SK-N-SH treated with all-trans-retinoic acid at 6 μM for 48 hours (cell line): ENCODE results near the gene SAMSN1.

Experiments
- ARNTL ChIP-seq: fragments of 450-650 bp; formaldehyde crosslinking; IDR thresholded peaks from 2 replicates; pipeline ENCODE4 v1.5.0; 2020; ENCODE audit warnings: low read depth, mild to moderate bottlenecking, moderate library complexity, borderline replicate concordance
- BACH2 ChIP-seq: fragments of 250-450 bp; sonication (Bioruptor Pico); IDR thresholded peaks from 2 replicates; pipeline ENCODE4 v1.9.0; 2021; ENCODE audit warnings: mild to moderate bottlenecking, borderline replicate concordance
- CREB5 ChIP-seq: fragments of 250-450 bp; sonication (Bioruptor Pico); IDR thresholded peaks from 2 replicates; pipeline ENCODE4 v1.5.1; 2020; ENCODE audit warnings: low read depth, mild to moderate bottlenecking, moderate library complexity
- CSRNP3 ChIP-seq: fragments of 250-450 bp; sonication (Bioruptor Pico); IDR thresholded peaks from 2 replicates; pipeline ENCODE4 v1.5.1; 2021; ENCODE audit warnings: mild to moderate bottlenecking, moderate library complexity
- ISL1 ChIP-seq: fragments of 250-450 bp; sonication (Bioruptor Pico); IDR thresholded peaks from 2 replicates; pipeline ENCODE4 v2.1.2; 2022; ENCODE audit warnings: mild to moderate bottlenecking, moderate library complexity
- PATZ1 ChIP-seq: fragments of 250-450 bp; sonication (Bioruptor Pico); IDR thresholded peaks from 2 replicates; pipeline ENCODE4 v1.8.0; 2020; ENCODE audit warnings: mild to moderate bottlenecking, moderate library complexity, borderline replicate concordance
- POU6F1 ChIP-seq: fragments of 250-450 bp; sonication (Bioruptor Pico); IDR thresholded peaks from 2 replicates; pipeline ENCODE4 v1.8.0; 2021; ENCODE audit warnings: low read depth, mild to moderate bottlenecking, moderate library complexity, borderline replicate concordance
- SNAI2 ChIP-seq: fragments of 250-450 bp; sonication (Bioruptor Pico); IDR thresholded peaks from 2 replicates; pipeline ENCODE4 v1.5.0; 2020; ENCODE audit warnings: mild to moderate bottlenecking, moderate library complexity
- TCF4 ChIP-seq: fragments of 250-450 bp; sonication (Bioruptor Pico); IDR thresholded peaks from 2 replicates; pipeline ENCODE4 v1.8.0; 2021; ENCODE audit warnings: mild to moderate bottlenecking, moderate library complexity, borderline replicate concordance
- ZFP30 ChIP-seq: fragments of 450-650 bp; formaldehyde crosslinking; IDR thresholded peaks from 2 replicates; pipeline ENCODE4 v1.5.0; 2022; ENCODE audit warnings: mild to moderate bottlenecking, moderate library complexity
- ZNF565 ChIP-seq: fragments of 450-650 bp; formaldehyde crosslinking; conservative IDR thresholded peaks from 2 replicates; pipeline ENCODE4 v1.5.0; 2020; ENCODE audit warnings: low read depth, mild to moderate bottlenecking, moderate library complexity
- ZNF8 ChIP-seq: fragments of 450-650 bp; formaldehyde crosslinking; IDR thresholded peaks from 2 replicates; pipeline ENCODE4 v1.5.0; 2020; ENCODE audit warnings: mild to moderate bottlenecking, moderate library complexity

GRCh38 chr21:14573244-14573643 lies 27.1 kb upstream of the SAMSN1 start:
- no peak for TF ChIP-seq PATZ1 (CRISPR knock-in tag)
- TF ChIP-seq ZNF565 (CRISPR knock-in tag): no peak
- no peak for TF ChIP-seq SNAI2 (CRISPR knock-in tag)
- TF ChIP-seq ARNTL: no peak
- TF ChIP-seq ZNF8: no peak
- no peak for TF ChIP-seq CREB5
- no peak for TF ChIP-seq ISL1 (CRISPR knock-in tag)
- no peak for TF ChIP-seq POU6F1 (CRISPR knock-in tag)
- no peak for TF ChIP-seq BACH2 (CRISPR knock-in tag)
- no peak for TF ChIP-seq ZFP30
- TF ChIP-seq CSRNP3: no peak
- no peak for TF ChIP-seq TCF4 (CRISPR knock-in tag)
